ENCODE data around the gene HPS5. TPM values are rescaled to one million over a fixed set of nuclear protein-coding genes. Genes with fewer than 3 reads are reported as not detected.
A peak's percentile ranks its signal among the peaks of the same experiment; 100 is the strongest.

Gene HPS5
- total RNA-seq, 4 donors from 2014 or later = 14.9 to 27.0 (median 22.6) TPM

GRCh38 chr11:18320617-18321016 is 1.3 kb downstream of the HPS5 start:
- Histone ChIP-seq H3K36me3 (no peaks in the 10 kb centered on the region), H3K4me1 (peaks cover 48% of the 10 kb centered on the region), H3K4me3 (peak overlapping the region; percentile 94), H3K9me3 (no peaks in the 10 kb centered on the region), H3K27me3 (no peaks in the 10 kb centered on the region), H3K27ac (no peak overlapping the region)
- DNase-seq (ENCODE audit: low spot score in 2 of 2) = no peak
- TF ChIP-seq CTCF (IDR thresholded peaks at IDR 0.05) (no peak), POLR2A (IDR thresholded peaks at IDR 0.05) (no peak), POLR2AphosphoS5 (IDR thresholded peaks at IDR 0.05) (no peak), EP300 (IDR thresholded peaks at IDR 0.05) (no peak)

- Histone ChIP-seq H3K27me3 (no peaks in the 10 kb centered on the region), H3K4me3 (peak overlapping the region; percentile 94), H3K4me1 (peaks cover 45% of the 10 kb centered on the region), H3K27ac (no peak overlapping the region), H3K9me3 (no peaks in the 10 kb centered on the region), H3K36me3 (no peaks in the 10 kb centered on the region)
- TF ChIP-seq POLR2A (IDR thresholded peaks at IDR 0.05) = no peak
- no peak for TF ChIP-seq CTCF (IDR thresholded peaks at IDR 0.05)
- TF ChIP-seq POLR2AphosphoS5 (IDR thresholded peaks at IDR 0.05) = no peak
- TF ChIP-seq EP300 (IDR thresholded peaks at IDR 0.05) = no peak
- no peak for DNase-seq (ENCODE audit: low spot score in 2 of 2)
- 78% methylated on average over 3 of the region's 3 CpGs for WGBS
Measured at GRCh38 chr11:18319914-18320313, 2.0 kb downstream of the HPS5 start.

- Histone ChIP-seq H3K4me3 (no peak overlapping the region), H3K36me3 (no peaks in the 10 kb centered on the region), H3K27ac (no peak overlapping the region), H3K9me3 (no peaks in the 10 kb centered on the region), H3K4me1 (peaks cover 36% of the 10 kb centered on the region), H3K27me3 (no peaks in the 10 kb centered on the region)
- 90% methylated on average over 4 of the region's 4 CpGs for WGBS
- TF ChIP-seq POLR2AphosphoS5 (IDR thresholded peaks at IDR 0.05) (no peak), POLR2A (IDR thresholded peaks at IDR 0.05) (no peak), EP300 (IDR thresholded peaks at IDR 0.05) (no peak), CTCF (IDR thresholded peaks at IDR 0.05) (no peak)
- no peak for DNase-seq (ENCODE audit: low spot score in 2 of 2)
Measured at GRCh38 chr11:18317551-18317950, 4.4 kb downstream of the HPS5 start.

- 95% methylated on average over 2 of the region's 2 CpGs for WGBS
- H3K4me1 ChIP-seq = peaks cover 46% of the 10 kb centered on the region
- H3K9me3 ChIP-seq = no peaks in the 10 kb centered on the region
- H3K27ac ChIP-seq = no peak overlapping the region
- no peak for DNase-seq (ENCODE audit: low spot score in 2 of 2)
- H3K27me3 ChIP-seq = no peaks in the 10 kb centered on the region
- H3K4me3 ChIP-seq = no peak overlapping the region
- no peak for TF ChIP-seq POLR2A (IDR thresholded peaks at IDR 0.05)
- TF ChIP-seq EP300 (IDR thresholded peaks at IDR 0.05) = no peak
- TF ChIP-seq POLR2AphosphoS5 (IDR thresholded peaks at IDR 0.05) = no peak
- TF ChIP-seq CTCF (IDR thresholded peaks at IDR 0.05) = no peak
- no peaks in the 10 kb centered on the region for H3K36me3 ChIP-seq
Measured at GRCh38 chr11:18315893-18316292, 6.0 kb downstream of the HPS5 start.

DNA sequence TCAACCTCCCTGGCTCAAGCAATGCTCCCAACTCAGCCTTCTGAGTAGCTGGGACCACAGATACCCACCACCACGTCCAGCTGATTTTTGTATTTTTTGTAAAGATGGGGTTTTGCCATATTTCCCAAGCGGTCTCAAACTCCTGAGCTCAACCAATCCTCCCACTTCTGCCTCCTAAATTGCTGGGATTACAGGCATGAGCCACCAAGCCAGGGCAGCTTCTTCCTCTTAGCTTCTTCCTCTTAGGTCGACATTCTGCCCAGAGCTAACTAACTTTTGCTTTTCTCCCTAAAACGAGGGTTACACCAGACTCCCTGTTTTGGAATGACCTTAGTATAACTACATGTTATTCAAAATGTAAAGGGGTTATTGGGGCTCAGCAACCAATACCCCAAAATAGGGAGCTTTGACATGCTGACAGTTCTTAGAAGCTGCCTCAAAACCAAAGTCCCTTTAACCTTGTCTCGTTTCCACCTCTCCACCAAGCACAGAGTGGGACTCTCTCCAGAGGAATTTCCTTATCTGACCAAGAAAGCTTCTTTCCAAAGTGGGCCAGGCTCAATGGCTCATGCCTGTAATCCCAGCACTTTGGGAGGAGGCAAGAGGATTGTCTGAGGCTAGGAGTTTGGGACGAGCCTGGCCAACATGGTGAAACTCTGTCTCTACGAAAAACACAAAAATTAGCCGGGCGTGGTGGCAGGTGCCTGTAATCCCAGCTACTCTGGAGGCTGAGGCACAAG is 7.0 kb downstream of the HPS5 start:
- Histone ChIP-seq H3K9me3 (no peaks in the 10 kb centered on the region), H3K27ac (no peak overlapping the region), H3K36me3 (peaks cover 4% of the 10 kb centered on the region), H3K4me3 (no peak overlapping the region), H3K4me1 (peaks cover 45% of the 10 kb centered on the region), H3K27me3 (no peaks in the 10 kb centered on the region)
- WGBS = 85% methylated on average over 9 of the region's 9 CpGs
- TF ChIP-seq POLR2A (IDR thresholded peaks at IDR 0.05) = no peak
- TF ChIP-seq CTCF (IDR thresholded peaks at IDR 0.05) = no peak
- TF ChIP-seq POLR2AphosphoS5 (IDR thresholded peaks at IDR 0.05) = no peak
- TF ChIP-seq EP300 (IDR thresholded peaks at IDR 0.05) = no peak
- no peak for DNase-seq (ENCODE audit: low spot score in 2 of 2)
